ENCODE results near the gene PGF. TPM values are rescaled to one million over a fixed set of nuclear protein-coding genes. Genes with fewer than 3 reads are reported as not detected.

Gene PGF
- total and polyA plus RNA-seq, 2 of the 13 experiments (the other 11 are each of a cell fraction or from before 2014, with no cell fraction given): 10.7 to 27.5 TPM

DNA sequence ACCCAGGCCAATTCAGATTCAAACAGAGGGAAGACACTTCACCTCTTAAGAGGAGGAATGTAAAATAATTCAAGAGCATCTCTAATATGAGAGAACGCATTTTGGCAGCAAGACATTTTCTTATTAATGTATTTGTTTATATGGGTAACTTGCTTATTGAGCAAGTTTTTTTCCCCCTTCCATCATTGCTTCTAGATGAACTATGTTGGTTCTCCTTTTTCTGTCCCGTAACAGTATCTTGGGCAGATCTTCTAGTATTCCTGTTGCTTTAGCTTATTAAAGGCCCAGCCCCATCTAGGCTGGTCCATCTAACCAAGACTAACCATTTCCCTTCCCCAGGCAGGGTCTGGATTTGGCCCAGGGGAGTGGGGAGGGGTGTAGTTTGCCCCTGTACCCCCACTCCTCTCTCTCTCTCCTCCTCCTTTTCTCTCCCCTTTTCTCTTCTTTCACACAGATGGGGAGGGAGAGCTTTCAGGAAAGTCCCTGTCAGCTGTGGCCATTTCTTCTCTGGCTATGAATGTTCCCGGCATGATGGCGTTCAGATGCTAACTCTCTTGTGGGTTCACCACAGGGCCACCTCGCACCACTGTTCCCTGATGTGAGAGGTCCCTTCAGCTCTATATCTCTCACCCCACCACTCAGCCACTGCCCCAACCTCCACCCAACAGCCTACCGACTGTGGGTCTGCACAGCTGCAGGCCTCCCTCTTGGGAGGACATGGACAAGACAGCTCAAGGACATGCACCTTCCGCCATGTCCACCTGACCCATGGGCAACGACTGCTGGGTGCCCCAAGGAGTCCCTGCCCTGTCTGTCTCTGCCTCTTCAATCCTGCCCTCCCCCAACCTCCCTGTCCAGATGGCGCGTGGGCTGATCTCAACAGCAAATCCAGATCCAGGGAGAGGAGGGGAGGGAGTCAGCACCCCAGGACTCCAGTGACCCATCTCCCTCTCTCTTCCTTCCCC lies 16.6 kb downstream of the PGF start:
- Histone ChIP-seq H3K27ac (ENCODE audit: extremely low read length, insufficient read depth, low read length) (no peak overlapping the region), H3K4me2 (ENCODE audit: low read depth, low read length) (no peak overlapping the region), H3K27me3 (ENCODE audit: control insufficient read depth in 1 of 2, insufficient read depth in 2 of 2, low read length in 2 of 2) (no peaks in the 10 kb centered on the region; a peak in 1 of 5 replicates), H4K20me1 (ENCODE audit: insufficient read depth, low read length) (no peaks in the 10 kb centered on the region), H2AFZ (ENCODE audit: low read length) (no peak overlapping the region), H3K36me3 (replicated peaks in 1 of 2; ENCODE audit: control insufficient read depth in 1 of 2, insufficient read depth in 2 of 2, low read length in 2 of 2) (peaks cover 7 to 22% of the 10 kb centered on the region in 2 experiments; a peak in 3 of 5 replicates), H3K9ac (ENCODE audit: insufficient read depth, low read depth, low read length) (no peak overlapping the region), H3K4me1 (ENCODE audit: insufficient read depth, low read length) (peaks cover 26% of the 10 kb centered on the region), H3K4me3 (replicated peaks in 1 of 3; ENCODE audit: insufficient read depth in 1 of 3, low read depth in 2 of 3, low read length in 3 of 3) (no peak overlapping the region), H3K79me2 (ENCODE audit: insufficient read depth, low read length) (no peaks in the 10 kb centered on the region), H3K9me3 (ENCODE audit: low read length) (no peaks in the 10 kb centered on the region)
- DNase-seq (ENCODE audit: low spot score) (no peak), FAIRE-seq (no peak), ATAC-seq (peak; percentile 5; the same call in 2 of the 3 replicates)
- no TSS peak for BruUV-seq (replicated peaks)
- in situ Hi-C loops (cut with HindIII; ENCODE audit: extremely low pct_ligation_motif_present, low pct_unique_long_range_greater_than_20kb) (no loop called here), intact Hi-C loops (cut with micrococcal nuclease; ENCODE audit: unreplicated experiment) (no loop called here)
- ChIA-PET CTCF (ENCODE audit: low intra/inter-chr PET ratio, low total read pairs) (no interaction called here), POLR2A (interaction anchor here (0.9 to 1.2 kb wide), 2 partner anchors 12 to 16 kb away, joined by 3 read pairs; partner anchors contain the start of gene RPS6KL1)
- TF ChIP-seq SRF (IDR thresholded peaks at IDR 0.05; ENCODE audit: low read depth, low read length) (no peak), ZSCAN9 (CRISPR knock-in tag; IDR thresholded peaks at IDR 0.05; ENCODE audit: borderline replicate concordance) (no peak), ZNF251 (CRISPR knock-in tag; IDR thresholded peaks at IDR 0.05) (no peak), ZNF431 (CRISPR knock-in tag; IDR thresholded peaks at IDR 0.05; ENCODE audit: borderline replicate concordance, low read depth) (no peak), TP53 (CRISPR knock-in tag; conservative IDR thresholded peaks at IDR 0.05) (no peak)
- WGBS (ENCODE audit: low lambda C conversion rate): 82% methylated on average over 10 of the region's 10 CpGs

GRCh38 chr14:74937171-74937570 lies 18.2 kb downstream of the PGF start:
- Histone ChIP-seq H3K4me3 (replicated peaks in 1 of 3; ENCODE audit: insufficient read depth in 1 of 3, low read depth in 2 of 3, low read length in 3 of 3) (no peak overlapping the region), H3K4me2 (ENCODE audit: low read depth, low read length) (no peak overlapping the region), H3K27ac (ENCODE audit: extremely low read length, insufficient read depth, low read length) (no peak overlapping the region), H3K9ac (ENCODE audit: insufficient read depth, low read depth, low read length) (no peak overlapping the region), H3K9me3 (ENCODE audit: low read length) (no peaks in the 10 kb centered on the region), H3K79me2 (ENCODE audit: insufficient read depth, low read length) (no peaks in the 10 kb centered on the region), H3K4me1 (ENCODE audit: insufficient read depth, low read length) (peaks cover 42% of the 10 kb centered on the region), H2AFZ (ENCODE audit: low read length) (no peak overlapping the region), H3K36me3 (replicated peaks in 1 of 2; ENCODE audit: control insufficient read depth in 1 of 2, insufficient read depth in 2 of 2, low read length in 2 of 2) (peaks cover 3 to 8% of the 10 kb centered on the region in 2 experiments; a peak in 2 of 5 replicates), H4K20me1 (ENCODE audit: insufficient read depth, low read length) (no peaks in the 10 kb centered on the region), H3K27me3 (ENCODE audit: control insufficient read depth in 1 of 2, insufficient read depth in 2 of 2, low read length in 2 of 2) (no peaks in the 10 kb centered on the region; a peak in 1 of 5 replicates)
- TF ChIP-seq ZFYVE20 (CRISPR knock-in tag; IDR thresholded peaks at IDR 0.05; ENCODE audit: borderline replicate concordance, low read depth): no peak
- TF ChIP-seq GATA4 (IDR thresholded peaks at IDR 0.05; ENCODE audit: borderline replicate concordance, low read depth): no peak
- ChIA-PET CTCF (ENCODE audit: low intra/inter-chr PET ratio, low total read pairs) (no interaction called here), POLR2A (interaction anchor here (2.4 kb wide), 1 partner anchor 14 kb away, joined by 9 read pairs; the partner anchor contains the start of gene RPS6KL1)
- FAIRE-seq (no peak), ATAC-seq (no peak), DNase-seq (ENCODE audit: low spot score) (no peak)
- in situ Hi-C loops (cut with HindIII; ENCODE audit: extremely low pct_ligation_motif_present, low pct_unique_long_range_greater_than_20kb) (no loop called here), intact Hi-C loops (cut with micrococcal nuclease; ENCODE audit: unreplicated experiment) (no loop called here)
- 33% methylated on average over 2 of the region's 2 CpGs for WGBS (ENCODE audit: low lambda C conversion rate)
- BruUV-seq (replicated peaks): no TSS peak
